Measurements from ENCODE around the gene NAV1. TPM values are rescaled to one million over a fixed set of nuclear protein-coding genes. Genes with fewer than 3 reads are reported as not detected.

NAV1 gene
- total and polyA plus RNA-seq, 2 experiments from 2014 or later = 22.7 to 37.4 TPM

DNA sequence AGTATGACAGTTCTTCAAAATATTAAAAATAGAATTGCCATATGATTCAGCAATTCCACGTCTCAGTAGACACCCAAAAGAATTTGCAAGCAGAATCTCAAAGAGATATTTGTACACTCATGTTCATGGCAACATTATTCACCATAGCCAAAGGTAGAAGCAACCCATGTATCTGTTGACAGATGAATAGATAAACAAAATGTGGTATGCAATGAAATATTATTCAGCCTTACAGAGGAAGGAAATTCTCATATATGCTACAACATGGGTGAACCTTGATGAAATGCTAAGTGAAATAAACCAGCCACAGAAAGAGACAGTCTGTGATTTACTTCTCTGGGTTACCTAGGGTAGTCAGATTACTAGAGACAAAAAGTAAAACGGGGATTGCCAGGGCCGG is 47.0 kb downstream of the NAV1 start (continued):
- TF ChIP-seq, protein P1, sequence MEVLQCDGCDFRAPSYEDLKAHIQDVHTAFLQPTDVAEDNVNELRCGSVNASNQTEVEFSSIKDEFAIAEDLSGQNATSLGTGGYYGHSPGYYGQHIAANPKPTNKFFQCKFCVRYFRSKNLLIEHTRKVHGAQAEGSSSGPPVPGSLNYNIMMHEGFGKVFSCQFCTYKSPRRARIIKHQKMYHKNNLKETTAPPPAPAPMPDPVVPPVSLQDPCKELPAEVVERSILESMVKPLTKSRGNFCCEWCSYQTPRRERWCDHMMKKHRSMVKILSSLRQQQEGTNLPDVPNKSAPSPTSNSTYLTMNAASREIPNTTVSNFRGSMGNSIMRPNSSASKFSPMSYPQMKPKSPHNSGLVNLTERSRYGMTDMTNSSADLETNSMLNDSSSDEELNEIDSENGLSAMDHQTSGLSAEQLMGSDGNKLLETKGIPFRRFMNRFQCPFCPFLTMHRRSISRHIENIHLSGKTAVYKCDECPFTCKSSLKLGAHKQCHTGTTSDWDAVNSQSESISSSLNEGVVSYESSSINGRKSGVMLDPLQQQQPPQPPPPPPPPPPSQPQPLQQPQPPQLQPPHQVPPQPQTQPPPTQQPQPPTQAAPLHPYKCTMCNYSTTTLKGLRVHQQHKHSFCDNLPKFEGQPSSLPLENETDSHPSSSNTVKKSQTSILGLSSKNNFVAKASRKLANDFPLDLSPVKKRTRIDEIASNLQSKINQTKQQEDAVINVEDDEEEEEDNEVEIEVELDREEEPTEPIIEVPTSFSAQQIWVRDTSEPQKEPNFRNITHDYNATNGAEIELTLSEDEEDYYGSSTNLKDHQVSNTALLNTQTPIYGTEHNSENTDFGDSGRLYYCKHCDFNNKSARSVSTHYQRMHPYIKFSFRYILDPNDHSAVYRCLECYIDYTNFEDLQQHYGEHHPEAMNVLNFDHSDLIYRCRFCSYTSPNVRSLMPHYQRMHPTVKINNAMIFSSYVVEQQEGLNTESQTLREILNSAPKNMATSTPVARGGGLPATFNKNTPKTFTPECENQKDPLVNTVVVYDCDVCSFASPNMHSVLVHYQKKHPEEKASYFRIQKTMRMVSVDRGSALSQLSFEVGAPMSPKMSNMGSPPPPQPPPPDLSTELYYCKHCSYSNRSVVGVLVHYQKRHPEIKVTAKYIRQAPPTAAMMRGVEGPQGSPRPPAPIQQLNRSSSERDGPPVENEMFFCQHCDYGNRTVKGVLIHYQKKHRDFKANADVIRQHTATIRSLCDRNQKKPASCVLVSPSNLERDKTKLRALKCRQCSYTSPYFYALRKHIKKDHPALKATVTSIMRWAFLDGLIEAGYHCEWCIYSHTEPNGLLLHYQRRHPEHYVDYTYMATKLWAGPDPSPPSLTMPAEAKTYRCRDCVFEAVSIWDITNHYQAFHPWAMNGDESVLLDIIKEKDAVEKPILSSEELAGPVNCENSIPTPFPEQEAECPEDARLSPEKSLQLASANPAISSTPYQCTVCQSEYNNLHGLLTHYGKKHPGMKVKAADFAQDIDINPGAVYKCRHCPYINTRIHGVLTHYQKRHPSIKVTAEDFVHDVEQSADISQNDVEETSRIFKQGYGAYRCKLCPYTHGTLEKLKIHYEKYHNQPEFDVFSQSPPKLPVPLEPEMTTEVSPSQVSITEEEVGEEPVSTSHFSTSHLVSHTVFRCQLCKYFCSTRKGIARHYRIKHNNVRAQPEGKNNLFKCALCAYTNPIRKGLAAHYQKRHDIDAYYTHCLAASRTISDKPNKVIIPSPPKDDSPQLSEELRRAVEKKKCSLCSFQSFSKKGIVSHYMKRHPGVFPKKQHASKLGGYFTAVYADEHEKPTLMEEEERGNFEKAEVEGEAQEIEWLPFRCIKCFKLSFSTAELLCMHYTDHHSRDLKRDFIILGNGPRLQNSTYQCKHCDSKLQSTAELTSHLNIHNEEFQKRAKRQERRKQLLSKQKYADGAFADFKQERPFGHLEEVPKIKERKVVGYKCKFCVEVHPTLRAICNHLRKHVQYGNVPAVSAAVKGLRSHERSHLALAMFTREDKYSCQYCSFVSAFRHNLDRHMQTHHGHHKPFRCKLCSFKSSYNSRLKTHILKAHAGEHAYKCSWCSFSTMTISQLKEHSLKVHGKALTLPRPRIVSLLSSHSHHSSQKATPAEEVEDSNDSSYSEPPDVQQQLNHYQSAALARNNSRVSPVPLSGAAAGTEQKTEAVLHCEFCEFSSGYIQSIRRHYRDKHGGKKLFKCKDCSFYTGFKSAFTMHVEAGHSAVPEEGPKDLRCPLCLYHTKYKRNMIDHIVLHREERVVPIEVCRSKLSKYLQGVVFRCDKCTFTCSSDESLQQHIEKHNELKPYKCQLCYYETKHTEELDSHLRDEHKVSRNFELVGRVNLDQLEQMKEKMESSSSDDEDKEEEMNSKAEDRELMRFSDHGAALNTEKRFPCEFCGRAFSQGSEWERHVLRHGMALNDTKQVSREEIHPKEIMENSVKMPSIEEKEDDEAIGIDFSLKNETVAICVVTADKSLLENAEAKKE (CRISPR knock-in tag; IDR thresholded peaks at IDR 0.05) = no peak

DNA sequence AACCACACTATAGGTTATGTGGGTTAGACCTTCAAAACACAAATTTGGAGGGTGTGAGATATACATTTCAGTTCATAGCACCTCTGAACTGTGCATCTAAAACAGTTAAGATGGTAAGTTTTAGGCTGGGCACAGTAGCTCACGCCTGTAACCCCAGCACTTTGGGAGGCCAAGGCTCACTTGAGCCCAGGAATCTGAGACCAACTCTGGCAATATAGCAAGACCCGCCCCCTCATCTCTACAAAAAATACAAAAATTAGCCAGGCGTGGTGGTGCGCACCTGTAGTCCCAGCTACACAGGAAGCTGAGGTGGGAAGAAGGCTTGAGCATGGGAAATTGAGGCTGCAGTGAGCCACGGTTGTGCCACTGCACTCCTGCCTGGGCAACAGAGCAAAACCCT is 47.9 kb downstream of the NAV1 start:
- H3K9me2 ChIP-seq (ENCODE audit: insufficient read depth) = 0 out of 2 replicates have a peak, but pooled peaks cover 2% of the 10 kb centered on the region
- no peaks in the 10 kb centered on the region for H3K27me3 ChIP-seq (ENCODE audit: insufficient read depth)
- H3K27ac ChIP-seq (ENCODE audit: low read depth) = no peak overlapping the region
- Mint-ChIP-seq H3K9me3 (no peaks in the 10 kb centered on the region), H3K36me3 (ENCODE audit: low read depth) (no peaks in the 10 kb centered on the region; the same call in 2 of the 3 replicates), H3K27me3 (ENCODE audit: insufficient read depth, low read depth, poor library complexity) (peaks cover 17% of the 10 kb centered on the region), H3K27ac (no peak overlapping the region), H3K4me3 (no peak overlapping the region), H3K4me1 (peaks cover 37% of the 10 kb centered on the region)
- H2AFZ ChIP-seq = no peak overlapping the region
- no peak overlapping the region for H3K4me3 ChIP-seq
- H3F3A ChIP-seq (replicated peaks; ENCODE audit: low read depth) = peaks cover 6% of the 10 kb centered on the region; the same call in 1 of the 2 replicates
- H4K20me1 ChIP-seq (replicated peaks; ENCODE audit: insufficient read depth) = no peaks in the 10 kb centered on the region
- H3K4me1 ChIP-seq (ENCODE audit: insufficient read depth) = peaks cover 14% of the 10 kb centered on the region
- no peaks in the 10 kb centered on the region for H3K79me2 ChIP-seq (replicated peaks; ENCODE audit: insufficient read depth)
- DNase-seq (ENCODE audit: low spot score) = no peak
- H3K4me2 ChIP-seq = no peak overlapping the region
- ATAC-seq = no peak
- no peaks in the 10 kb centered on the region for H3K36me3 ChIP-seq (ENCODE audit: insufficient read depth)
- TF ChIP-seq JUNB (IDR thresholded peaks at IDR 0.05; ENCODE audit: unreplicated experiment) (no peak), STAT1 (IDR thresholded peaks at IDR 0.05; ENCODE audit: unreplicated experiment) (no peak), EZH2phosphoT487 (IDR thresholded peaks at IDR 0.05; ENCODE audit: unreplicated experiment) (no peak), EZH2 (IDR thresholded peaks at IDR 0.05; ENCODE audit: low read depth, unreplicated experiment) (no peak), CREB1 (CRISPR knock-in tag; IDR thresholded peaks at IDR 0.05; ENCODE audit: low read depth) (no peak)
- TF ChIP-seq, protein P2, sequence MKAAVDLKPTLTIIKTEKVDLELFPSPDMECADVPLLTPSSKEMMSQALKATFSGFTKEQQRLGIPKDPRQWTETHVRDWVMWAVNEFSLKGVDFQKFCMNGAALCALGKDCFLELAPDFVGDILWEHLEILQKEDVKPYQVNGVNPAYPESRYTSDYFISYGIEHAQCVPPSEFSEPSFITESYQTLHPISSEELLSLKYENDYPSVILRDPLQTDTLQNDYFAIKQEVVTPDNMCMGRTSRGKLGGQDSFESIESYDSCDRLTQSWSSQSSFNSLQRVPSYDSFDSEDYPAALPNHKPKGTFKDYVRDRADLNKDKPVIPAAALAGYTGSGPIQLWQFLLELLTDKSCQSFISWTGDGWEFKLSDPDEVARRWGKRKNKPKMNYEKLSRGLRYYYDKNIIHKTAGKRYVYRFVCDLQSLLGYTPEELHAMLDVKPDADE (IDR thresholded peaks at IDR 0.05) = no peak
- TF ChIP-seq, protein P1 (CRISPR knock-in tag; IDR thresholded peaks at IDR 0.05) = no peak
